Activated CD4-positive, alpha-beta T cell treated with anti-CD3 and anti-CD28 coated beads, Interleukin-2, amount 50 U/mL, for 16 hours (primary cell): Measurements from ENCODE around the gene MARK3.

ENCODE experiments used
- DNase-seq: peaks from one replicate; pipeline ENCODE4 v3.0.0-alpha.2; 2020

MARK3 gene

GRCh38 chr14:103540821-103541708, 155.8 kb downstream of the MARK3 start:
- DNase-seq = no peak

- DNase-seq = no peak
Observed at GRCh38 chr14:103541709-103542604, 156.7 kb downstream of the MARK3 start.

DNA sequence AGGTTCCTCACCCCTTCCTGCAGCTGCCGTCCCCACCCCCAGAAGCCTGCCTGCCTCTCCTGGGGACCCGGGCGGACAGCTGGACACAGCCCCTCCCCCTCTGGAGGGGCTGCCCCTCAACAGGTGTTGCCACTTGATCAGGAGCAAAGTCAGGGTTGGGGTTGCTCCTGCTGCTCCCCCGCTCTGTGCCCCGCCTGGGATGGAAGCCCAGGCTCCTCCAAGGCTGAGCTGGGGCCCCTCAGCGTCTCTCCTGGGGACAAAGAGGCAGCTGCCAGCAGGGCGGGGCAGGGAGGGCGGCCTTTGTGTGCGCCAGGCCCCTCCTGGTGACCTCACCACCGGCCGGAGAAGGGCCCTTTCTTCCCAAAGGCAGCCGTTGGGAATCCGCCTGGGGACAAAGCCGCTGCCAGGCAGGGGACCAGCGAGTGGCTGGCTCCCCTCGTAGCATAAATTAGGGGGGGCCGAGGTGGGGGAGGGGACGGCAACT, 157.4 kb downstream of the MARK3 start:
- DNase-seq = no peak

GRCh38 chr14:103543140-103543539, 157.9 kb downstream of the MARK3 start:
- no peak for DNase-seq

GRCh38 chr14:103543721-103544387, 158.6 kb downstream of the MARK3 start:
- no peak for DNase-seq

- no peak for DNase-seq
Observed at GRCh38 chr14:103544388-103545218, 159.4 kb downstream of the MARK3 start.

- no peak for DNase-seq
Observed at GRCh38 chr14:103545219-103545914, 160.2 kb downstream of the MARK3 start.

- DNase-seq = no peak
Observed at GRCh38 chr14:103545915-103546651, 160.9 kb downstream of the MARK3 start.

DNA sequence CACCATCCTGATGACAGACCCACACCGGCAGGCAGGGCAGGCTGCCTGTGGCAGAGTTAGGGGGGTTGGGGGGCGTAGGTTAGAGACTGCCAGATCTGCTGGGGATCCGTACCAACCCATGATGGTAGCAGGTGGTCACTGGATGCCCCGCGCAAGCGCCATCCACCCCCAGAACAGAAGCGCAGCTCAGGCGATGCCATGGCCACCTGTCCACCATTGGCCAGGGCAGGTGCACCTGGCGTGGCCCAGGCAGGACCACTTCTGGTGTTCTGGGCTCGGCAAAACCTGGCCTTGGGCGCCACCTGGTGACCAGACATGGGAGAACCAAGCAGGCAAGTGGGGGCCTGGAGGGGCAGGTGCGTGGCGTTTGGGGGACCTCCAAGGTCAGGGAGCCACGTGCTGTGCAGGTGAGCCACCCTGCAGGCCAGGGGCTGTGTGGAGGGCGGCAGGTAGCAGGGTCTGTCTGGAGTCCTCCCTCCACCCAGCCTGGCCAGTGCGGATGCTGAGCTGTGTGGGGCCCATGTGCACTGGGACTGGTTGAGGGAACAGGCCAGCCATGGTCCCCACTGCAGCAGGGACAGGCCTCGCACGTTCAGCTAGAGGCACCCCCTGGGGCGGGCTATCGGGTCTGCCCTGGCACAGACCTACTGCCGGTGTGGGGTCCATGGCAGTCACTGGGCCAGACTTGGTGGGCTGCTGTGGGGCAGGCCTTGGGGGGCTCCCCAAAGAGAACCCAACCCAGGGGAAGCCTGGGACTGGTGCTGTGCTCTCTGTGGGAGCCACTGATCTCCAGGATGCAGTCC, 161.6 kb downstream of the MARK3 start:
- peak; percentile 71 for DNase-seq

DNA sequence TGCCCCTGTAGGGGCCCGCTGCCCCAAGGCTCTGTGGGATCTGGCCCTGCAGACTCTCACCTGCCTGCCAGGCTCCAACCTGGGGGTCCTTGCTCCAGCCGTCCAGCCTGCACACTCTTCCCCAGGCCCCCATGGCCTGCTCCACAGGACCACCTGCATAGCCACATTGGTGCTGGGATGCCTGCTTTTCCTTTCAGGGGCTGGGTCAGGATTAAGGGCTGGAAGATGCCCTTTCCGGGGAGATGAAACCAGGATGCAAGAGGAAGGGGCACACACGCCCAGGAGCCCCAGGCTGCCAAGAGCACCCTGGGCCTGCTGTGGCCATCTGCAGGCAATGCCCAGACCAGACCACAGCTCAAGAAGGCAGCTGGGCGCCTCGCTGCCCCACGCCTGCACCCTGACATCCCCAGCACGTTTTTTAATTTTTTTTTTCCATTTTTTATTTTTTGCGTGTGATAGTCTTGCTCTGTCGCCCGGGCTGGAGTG, 162.3 kb downstream of the MARK3 start:
- no peak for DNase-seq

DNA sequence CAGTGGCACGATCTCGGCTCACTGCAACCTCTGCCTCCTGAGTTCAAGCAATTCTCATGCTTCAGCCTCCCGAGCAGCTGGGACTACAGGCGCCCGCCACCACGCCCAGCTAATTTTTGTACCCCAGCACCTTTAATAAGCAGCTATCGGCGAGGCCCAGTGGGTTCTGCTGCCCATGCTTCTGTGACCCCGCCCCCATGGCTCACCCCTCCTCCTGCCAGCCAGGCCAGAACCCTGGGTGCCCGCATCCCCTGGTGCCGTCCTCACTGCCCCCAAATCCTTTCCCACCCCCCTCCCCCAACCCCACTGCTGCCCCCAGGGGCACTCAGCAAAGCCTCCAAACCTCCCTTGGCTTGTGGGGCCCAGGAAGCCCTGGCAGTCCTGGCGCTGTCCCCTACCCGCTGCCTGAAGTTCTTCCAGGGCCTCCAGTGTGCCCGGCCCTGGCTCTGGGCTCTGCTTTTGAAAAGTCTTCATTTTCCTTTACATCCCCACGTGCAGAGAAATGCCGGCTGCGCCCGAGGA, 162.8 kb downstream of the MARK3 start:
- no peak for DNase-seq

GRCh38 chr14:103548463-103549351, 163.5 kb downstream of the MARK3 start:
- no peak for DNase-seq

- DNase-seq = no peak
Observed at GRCh38 chr14:103549361-103550311, 164.4 kb downstream of the MARK3 start.

DNA sequence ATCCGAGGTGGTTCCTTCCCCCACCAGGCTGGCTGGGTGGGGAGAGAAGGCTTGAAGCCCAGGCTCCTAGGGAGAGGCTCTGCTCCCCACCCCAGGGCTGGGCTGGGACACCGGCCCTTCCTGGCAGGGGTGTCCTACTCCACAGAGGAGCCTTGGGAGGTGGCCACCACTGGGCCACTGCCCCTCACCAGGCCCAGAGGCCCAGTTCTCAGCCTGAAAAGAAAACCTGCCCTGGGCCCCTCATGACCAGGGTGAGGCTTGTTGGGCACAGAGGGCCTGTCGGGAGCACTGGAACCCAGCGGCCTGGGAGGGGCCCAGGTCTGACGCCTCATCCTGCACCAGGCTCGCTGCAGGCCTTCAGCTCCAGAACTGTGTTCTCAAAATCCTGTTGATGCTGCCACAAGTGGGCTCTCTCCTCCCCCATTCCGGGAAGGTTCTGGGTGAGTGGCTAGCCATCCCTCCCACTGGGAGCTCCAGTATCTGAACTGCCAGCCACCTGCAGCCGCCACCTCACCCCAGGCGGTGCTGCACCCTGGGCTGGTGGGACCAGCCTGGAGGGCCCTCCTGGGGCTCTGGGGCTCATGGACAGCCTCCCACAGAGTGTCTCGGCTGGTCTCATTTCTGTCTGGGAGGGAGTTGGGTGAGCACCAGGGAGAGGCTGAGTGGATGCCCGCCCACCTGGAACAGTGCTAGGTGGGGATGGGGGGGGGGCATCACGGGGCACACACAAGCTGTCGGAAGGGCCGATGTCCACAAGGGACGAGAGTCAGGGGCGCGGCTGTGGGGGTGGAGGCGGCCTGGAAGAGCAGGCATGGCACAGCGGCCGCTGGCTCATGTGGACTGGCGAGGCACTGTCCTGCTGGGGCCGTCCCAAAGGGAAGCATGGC, 165.5 kb downstream of the MARK3 start:
- no peak for DNase-seq

GRCh38 chr14:103551338-103551762, 166.1 kb downstream of the MARK3 start:
- DNase-seq = no peak
